Hepatocyte (in vitro differentiated cells): ENCODE results near the gene ATCAY. TPM values are rescaled to one million over a fixed set of nuclear protein-coding genes. Genes with fewer than 3 reads are reported as not detected.

Experiments used
- DNase-seq: peaks from one replicate; pipeline ENCODE4 v3.0.0-alpha.2; 2016; ENCODE audit warnings: low spot score
- H2AFZ ChIP-seq: fragments of 200-600 bp; sonication (generic); 2 replicates; pipeline ENCODE4 v1.6.0; 2016; ENCODE audit warnings: antibody characterized with exemption, mild to moderate bottlenecking
- H3K27ac ChIP-seq: fragments of 200-600 bp; sonication (generic); 2 replicates; pipeline ENCODE4 v1.5.1; 2016; ENCODE audit warnings: mild to moderate bottlenecking
- H3K27me3 ChIP-seq: fragments of 200-600 bp; sonication (generic); 2 replicates; pipeline ENCODE4 v1.6.1; 2016
- H3K36me3 ChIP-seq: fragments of 200-600 bp; sonication (generic); replicated peaks from 2 replicates; pipeline ENCODE4 v1.5.1; 2016; ENCODE audit warnings: low read depth; ENCODE audit not compliant: insufficient read depth
- H3K4me1 ChIP-seq: fragments of 200-600 bp; sonication (generic); 2 replicates; pipeline ENCODE4 v1.5.1; 2016; ENCODE audit warnings: mild to moderate bottlenecking, moderate library complexity; ENCODE audit not compliant: insufficient read depth
- H3K4me2 ChIP-seq: fragments of 200-600 bp; sonication (generic); 2 replicates; pipeline ENCODE4 v1.6.0; 2016
- H3K4me3 ChIP-seq: fragments of 200-600 bp; sonication (generic); 2 replicates; pipeline ENCODE4 v1.5.1; 2016; ENCODE audit warnings: mild to moderate bottlenecking
- H3K79me2 ChIP-seq: fragments of 200-600 bp; sonication (generic); 2 replicates; pipeline ENCODE4 v1.6.0; 2017; ENCODE audit warnings: mild to moderate bottlenecking
- H3K9me2 ChIP-seq: fragments of 200-600 bp; sonication (generic); replicated peaks from 2 replicates; pipeline ENCODE4 v1.6.0; 2017; ENCODE audit warnings: mild to moderate bottlenecking; ENCODE audit not compliant: insufficient read depth
- H3K9me3 ChIP-seq: fragments of 200-600 bp; sonication (generic); 2 replicates; pipeline ENCODE4 v1.5.1; 2016; ENCODE audit warnings: low read depth, mild to moderate bottlenecking
- H4K20me1 ChIP-seq: fragments of 200-600 bp; sonication (generic); 2 replicates; pipeline ENCODE4 v1.6.0; 2016; ENCODE audit warnings: mild to moderate bottlenecking; ENCODE audit not compliant: insufficient read depth, poor library complexity, severe bottlenecking
- CTCF ChIP-seq: fragments of 200-600 bp; sonication (generic); IDR thresholded peaks from 2 replicates; pipeline ENCODE4 v1.5.1; 2016; ENCODE audit warnings: antibody characterized with exemption, mild to moderate bottlenecking; ENCODE audit not compliant: poor library complexity
- EZH2 ChIP-seq: fragments of 200-600 bp; sonication (generic); IDR thresholded peaks from 2 replicates; pipeline ENCODE4 v1.6.1; 2016; ENCODE audit warnings: antibody characterized with exemption, mild to moderate bottlenecking, borderline replicate concordance
- EZH2phosphoT487 ChIP-seq: fragments of 200-600 bp; sonication (generic); IDR thresholded peaks from one replicate; pipeline ENCODE4 v1.6.1; 2018; ENCODE audit warnings: antibody characterized with exemption, mild to moderate bottlenecking, low read depth, moderate library complexity; ENCODE audit not compliant: unreplicated experiment, severe bottlenecking
- WGBS: methylation state at CpG from one replicate; pipeline ENCODE4 v1.1.6; 2016; ENCODE audit warnings: low lambda C conversion rate; ENCODE audit errors: missing lambda C conversion rate; 5-methylcytosine and 5-hydroxymethylcytosine counted together
- polyA plus RNA-seq: library from polyadenylated mRNA; unstranded; fragments of >200 nt; fragmentation: Nextera tagmentation; extraction: Ambion mirVana; gene quantifications from 2 replicates; pipeline ENCODE4 v1.2.1, GENCODE V29; 2016
- total RNA-seq: library from RNA; depleted of rRNA; stranded (reverse); fragments of >200 nt; gene quantifications from 2 replicates; pipeline ENCODE4 v1.2.3, GENCODE V29; 2014

The ATCAY gene
- total and polyA plus RNA-seq, 2 experiments from 2014 or later, result 0.13 TPM; not detected in 1

- no peak overlapping the region for H3K4me2 ChIP-seq
- H3K36me3 ChIP-seq, result no peaks in the 10 kb centered on the region
- no peaks in the 10 kb centered on the region for H3K9me3 ChIP-seq
- H3K4me3 ChIP-seq, result no peak overlapping the region
- H3K9me2 ChIP-seq, result no peaks in the 10 kb centered on the region
- no peak for TF ChIP-seq EZH2
- no peak for TF ChIP-seq CTCF
- no peak for TF ChIP-seq EZH2phosphoT487
- H3K27me3 ChIP-seq, result no peaks in the 10 kb centered on the region
- H4K20me1 ChIP-seq, result no peaks in the 10 kb centered on the region
- H2AFZ ChIP-seq, result no peak overlapping the region
- 81% methylated on average over 33 of the region's 34 CpGs for WGBS
- no peak for DNase-seq
- H3K79me2 ChIP-seq, result no peaks in the 10 kb centered on the region
- no peaks in the 10 kb centered on the region for H3K4me1 ChIP-seq
- H3K27ac ChIP-seq, result no peak overlapping the region
These were observed 46.7 kb upstream of the ATCAY start for GRCh38 chr19:3833578-3834348.

GRCh38 chr19:3834349-3835054, 46.0 kb upstream of the ATCAY start:
- Histone ChIP-seq H3K4me3 (no peak overlapping the region), H3K4me1 (no peaks in the 10 kb centered on the region), H3K4me2 (no peak overlapping the region), H3K27me3 (no peaks in the 10 kb centered on the region), H3K9me3 (no peaks in the 10 kb centered on the region), H3K9me2 (no peaks in the 10 kb centered on the region), H4K20me1 (no peaks in the 10 kb centered on the region), H3K79me2 (no peaks in the 10 kb centered on the region), H3K36me3 (no peaks in the 10 kb centered on the region), H2AFZ (no peak overlapping the region), H3K27ac (no peak overlapping the region)
- 96% methylated on average over 34 of the region's 35 CpGs for WGBS
- no peak for DNase-seq
- TF ChIP-seq EZH2 (no peak), CTCF (no peak), EZH2phosphoT487 (no peak)

DNA sequence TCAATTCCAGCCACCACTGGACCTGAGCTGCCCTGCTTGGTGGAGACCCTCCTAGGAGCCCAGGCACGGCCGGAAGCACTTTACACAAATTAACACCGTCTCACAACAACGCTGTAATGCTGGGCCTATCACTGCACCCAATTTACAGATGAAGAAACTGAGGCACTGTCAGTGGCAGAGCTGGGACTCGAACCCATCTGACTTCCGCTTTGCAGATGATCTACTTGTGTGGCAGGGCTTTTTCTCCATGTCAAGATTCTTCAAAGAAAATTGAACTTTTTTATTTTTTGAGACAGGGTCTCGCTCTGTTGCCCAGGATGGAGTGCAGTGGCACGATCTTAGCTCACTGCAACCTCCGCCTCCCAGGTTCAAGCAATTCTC, 45.4 kb upstream of the ATCAY start:
- no peak overlapping the region for H2AFZ ChIP-seq
- no peaks in the 10 kb centered on the region for H3K9me3 ChIP-seq
- DNase-seq, result no peak
- no peaks in the 10 kb centered on the region for H3K4me1 ChIP-seq
- 90% methylated on average over 9 of the region's 9 CpGs for WGBS
- no peaks in the 10 kb centered on the region for H3K79me2 ChIP-seq
- no peak for TF ChIP-seq EZH2
- TF ChIP-seq CTCF, result no peak
- no peak for TF ChIP-seq EZH2phosphoT487
- H3K27me3 ChIP-seq, result no peaks in the 10 kb centered on the region
- no peak overlapping the region for H3K27ac ChIP-seq
- H3K4me3 ChIP-seq, result no peak overlapping the region
- H3K4me2 ChIP-seq, result no peak overlapping the region
- H4K20me1 ChIP-seq, result no peaks in the 10 kb centered on the region
- no peaks in the 10 kb centered on the region for H3K36me3 ChIP-seq
- H3K9me2 ChIP-seq, result no peaks in the 10 kb centered on the region
